ENCODE data around the gene PPP2R3A. TPM values are rescaled to one million over a fixed set of nuclear protein-coding genes. Genes with fewer than 3 reads are reported as not detected.
A peak's percentile ranks its signal among the peaks of the same experiment; 100 is the strongest.

The PPP2R3A gene
- total and polyA plus RNA-seq, 9 of the 15 experiments (the other 6 are each of a cell fraction or from before 2014, with no cell fraction given) = 0.10 to 0.50 (median 0.24) TPM

GRCh38 chr3:136038668-136039067, 73.1 kb downstream of the PPP2R3A start:
- FAIRE-seq (no peak), DNase-seq (ENCODE audit: extremely low read depth in 1 of 4, low spot score in 3 of 4) (no peak), ATAC-seq (no peak)
- ChIA-PET CTCF (ENCODE audit: low intra/inter-chr PET ratio) (no interaction called here), POLR2A (no interaction called here)
- H3K9ac ChIP-seq (ENCODE audit: insufficient read depth in 1 of 2, low read depth in 2 of 2, low read length in 2 of 2) = no peak overlapping the region
- H3K4me1 ChIP-seq (replicated peaks in 1 of 2; ENCODE audit: control insufficient read depth in 2 of 2, insufficient read depth in 2 of 2, low read length in 2 of 2) = no peaks in the 10 kb centered on the region
- H3K9me1 ChIP-seq (ENCODE audit: control insufficient read depth, insufficient read depth, low read length) = no peaks in the 10 kb centered on the region
- no TSS peak for BruUV-seq (replicated peaks)
- in situ Hi-C loops (cut with MboI) (no loop called here), intact Hi-C loops (cut with micrococcal nuclease) (no loop called here)
- no peaks in the 10 kb centered on the region for H4K20me1 ChIP-seq (replicated peaks; ENCODE audit: control insufficient read depth, insufficient read depth, low read length)
- H3K36me3 ChIP-seq (ENCODE audit: control insufficient read depth, insufficient read depth, low read length) = no peaks in the 10 kb centered on the region
- TF ChIP-seq RFX1 (IDR thresholded peaks at IDR 0.05) = peak; percentile 55
- no peak for TF ChIP-seq CBX5 (IDR thresholded peaks at IDR 0.05; ENCODE audit: borderline replicate concordance, low read depth)
- no peaks in the 10 kb centered on the region for H3K79me2 ChIP-seq (ENCODE audit: control insufficient read depth, insufficient read depth, low read length)
- no peak overlapping the region for H2AFZ ChIP-seq (ENCODE audit: low read depth, low read length)
- H3K4me3 ChIP-seq = no peak overlapping the region
- H3K27ac ChIP-seq (ENCODE audit: extremely low read depth, low read depth, low read length) = no peak overlapping the region
- no peaks in the 10 kb centered on the region for H3K27me3 ChIP-seq (ENCODE audit: control insufficient read depth in 2 of 2, insufficient read depth in 2 of 2, low read length in 2 of 2)
- 0% methylated on average over 2 of the region's 2 CpGs for WGBS (ENCODE audit: insufficient coverage, low coverage, missing lambda C conversion rate)
- H3K4me2 ChIP-seq (ENCODE audit: insufficient read depth, low read length) = no peak overlapping the region
- no peaks in the 10 kb centered on the region for H3K9me3 ChIP-seq (replicated peaks; ENCODE audit: control insufficient read depth, insufficient read depth, low read depth, low read length)

GRCh38 chr3:136042608-136043221, 77.2 kb downstream of the PPP2R3A start:
- in situ Hi-C loops (cut with MboI) = no loop called here
- 22% methylated on average over 6 of the region's 7 CpGs for WGBS (ENCODE audit: insufficient coverage, low coverage, missing lambda C conversion rate)
- DNase-seq (ENCODE audit: extremely low read depth in 1 of 4, low spot score in 3 of 4) (peak; percentile 16 to 54 (median 24)), FAIRE-seq (no peak), ATAC-seq (peak; percentile 75)
- intact Hi-C loops (cut with micrococcal nuclease) = loop anchor here (1.0 to 10.0 kb wide), 2 partner anchors 124 to 1248 kb away; partner anchors contain the start of gene EPHB1
- no peak overlapping the region for H3K4me2 ChIP-seq (ENCODE audit: insufficient read depth, low read length)
- no peaks in the 10 kb centered on the region for H3K36me3 ChIP-seq (ENCODE audit: control insufficient read depth, insufficient read depth, low read length)
- H3K27ac ChIP-seq (ENCODE audit: extremely low read depth, low read depth, low read length) = no peak overlapping the region
- no peaks in the 10 kb centered on the region for H3K9me1 ChIP-seq (ENCODE audit: control insufficient read depth, insufficient read depth, low read length)
- CTCF ChIA-PET (ENCODE audit: low intra/inter-chr PET ratio) = interaction anchor here (0.7 kb wide), 1 partner anchor 147 kb away, joined by 3 read pairs; no protein-coding TSS in a partner anchor
- no peak overlapping the region for H3K4me3 ChIP-seq
- no peaks in the 10 kb centered on the region for H3K4me1 ChIP-seq (replicated peaks in 1 of 2; ENCODE audit: control insufficient read depth in 2 of 2, insufficient read depth in 2 of 2, low read length in 2 of 2)
- no peaks in the 10 kb centered on the region; a peak in 2 of 5 replicates for H3K27me3 ChIP-seq (ENCODE audit: control insufficient read depth in 2 of 2, insufficient read depth in 2 of 2, low read length in 2 of 2)
- H3K9ac ChIP-seq (ENCODE audit: insufficient read depth in 1 of 2, low read depth in 2 of 2, low read length in 2 of 2) = no peak overlapping the region; a peak in 1 of 4 replicates
- no peaks in the 10 kb centered on the region for H3K9me3 ChIP-seq (replicated peaks; ENCODE audit: control insufficient read depth, insufficient read depth, low read depth, low read length)
- POLR2A ChIA-PET = no interaction called here
- no peaks in the 10 kb centered on the region for H3K79me2 ChIP-seq (ENCODE audit: control insufficient read depth, insufficient read depth, low read length)
- no TSS peak for BruUV-seq (replicated peaks)
- no peaks in the 10 kb centered on the region for H4K20me1 ChIP-seq (replicated peaks; ENCODE audit: control insufficient read depth, insufficient read depth, low read length)
- no peak overlapping the region for H2AFZ ChIP-seq (ENCODE audit: low read depth, low read length)
- TF ChIP-seq RAD21 (CRISPR knock-in tag; conservative IDR thresholded peaks at IDR 0.05 in 1 of 2, IDR thresholded peaks at IDR 0.05 in 1 of 2) (peak; percentile 38 to 62), GATA2 (CRISPR knock-in tag; IDR thresholded peaks at IDR 0.05) (no peak), CTCF (IDR thresholded peaks at IDR 0.05 in 2 of 3, conservative IDR thresholded peaks at IDR 0.05 in 1 of 3; ENCODE audit: insufficient read depth in 2 of 3, low read depth in 1 of 3, low read length in 3 of 3) (peak; percentile 17 to 65 (median 52); a peak in 4 of 6 replicates), SMC3 (conservative IDR thresholded peaks at IDR 0.05; ENCODE audit: insufficient read depth, low read depth, low read length) (0 out of 2 replicates have a peak, but pooled peaks have one; percentile 12), THRAP3 (IDR thresholded peaks at IDR 0.05; ENCODE audit: borderline replicate concordance) (no peak), HEY1 (CRISPR knock-in tag; IDR thresholded peaks at IDR 0.05; ENCODE audit: borderline replicate concordance) (no peak), XRCC3 (IDR thresholded peaks at IDR 0.05) (no peak), PATZ1 (CRISPR knock-in tag; IDR thresholded peaks at IDR 0.05; ENCODE audit: borderline replicate concordance) (no peak), MEF2A (IDR thresholded peaks at IDR 0.05; ENCODE audit: control insufficient read depth, low read depth, low read length) (peak; percentile 29; the same call in 1 of the 2 replicates)

Measured in K562 (cell line).